Keratinocyte (primary cell): Measurements from ENCODE around the gene ISOC2.

Experiments used
- CTCF ChIP-seq, 3 experiments: IDR thresholded peaks in 1 of 3; conservative IDR thresholded peaks in 1 of 3; optimal IDR thresholded peaks in 1 of 3; 2 replicates in 2 of 3; 3 replicates in 1 of 3; pipeline versions ENCODE3 to v1.5.1; 2011; ENCODE audit warnings: low read length in 3 of 3, mild to moderate bottlenecking in 3 of 3, moderate library complexity in 2 of 3, control low read depth in 1 of 3, inconsistent platforms in 1 of 3; ENCODE audit not compliant: insufficient read depth in 2 of 3; ENCODE audit errors: extremely low read depth in 1 of 3
- EZH2 ChIP-seq: IDR thresholded peaks from one replicate; pipeline ENCODE4 v1.6.1; 2012; ENCODE audit warnings: inconsistent platforms, mild to moderate bottlenecking, low read length, moderate library complexity

GRCh38 chr19:55451163-55451964 lies 10.1 kb downstream of the ISOC2 start:
- TF ChIP-seq CTCF (optimal IDR thresholded peaks at IDR 0.05 in 1 of 3, IDR thresholded peaks at IDR 0.05 in 1 of 3, conservative IDR thresholded peaks at IDR 0.05 in 1 of 3; ENCODE audit: extremely low read depth in 1 of 3, insufficient read depth in 2 of 3, low read length in 3 of 3) (no peak), EZH2 (peak; percentile 89)
